HUES48 (cell line): Measurements from ENCODE around the gene GSC2.

Source experiments
- H3K27ac ChIP-seq: one replicate; pipeline ENCODE4 v1.7.0; 2013; ENCODE audit warnings: low read depth, low read length, inconsistent platforms
- H3K27me3 ChIP-seq: 2 replicates; pipeline ENCODE4 v1.6.1; 2013; ENCODE audit warnings: mild to moderate bottlenecking, low read length; ENCODE audit not compliant: control insufficient read depth, insufficient read depth
- H3K36me3 ChIP-seq: 2 replicates; pipeline ENCODE4 v1.6.1; 2013; ENCODE audit warnings: low read length; ENCODE audit not compliant: control insufficient read depth, insufficient read depth
- H3K4me1 ChIP-seq: 2 replicates; pipeline ENCODE4 v1.6.1; 2013; ENCODE audit warnings: mild to moderate bottlenecking, low read length; ENCODE audit not compliant: control insufficient read depth, insufficient read depth
- H3K4me3 ChIP-seq: 2 replicates; pipeline ENCODE4 v1.5.1; 2013; ENCODE audit warnings: mild to moderate bottlenecking, low read depth, low read length
- H3K9ac ChIP-seq: 2 replicates; pipeline ENCODE4 v1.6.1; 2013; ENCODE audit warnings: mild to moderate bottlenecking, low read depth, low read length, moderate library complexity
- H3K9me3 ChIP-seq: 2 replicates; pipeline ENCODE4 v1.6.1; 2013; ENCODE audit warnings: low read length; ENCODE audit not compliant: control insufficient read depth, insufficient read depth

Gene GSC2

DNA sequence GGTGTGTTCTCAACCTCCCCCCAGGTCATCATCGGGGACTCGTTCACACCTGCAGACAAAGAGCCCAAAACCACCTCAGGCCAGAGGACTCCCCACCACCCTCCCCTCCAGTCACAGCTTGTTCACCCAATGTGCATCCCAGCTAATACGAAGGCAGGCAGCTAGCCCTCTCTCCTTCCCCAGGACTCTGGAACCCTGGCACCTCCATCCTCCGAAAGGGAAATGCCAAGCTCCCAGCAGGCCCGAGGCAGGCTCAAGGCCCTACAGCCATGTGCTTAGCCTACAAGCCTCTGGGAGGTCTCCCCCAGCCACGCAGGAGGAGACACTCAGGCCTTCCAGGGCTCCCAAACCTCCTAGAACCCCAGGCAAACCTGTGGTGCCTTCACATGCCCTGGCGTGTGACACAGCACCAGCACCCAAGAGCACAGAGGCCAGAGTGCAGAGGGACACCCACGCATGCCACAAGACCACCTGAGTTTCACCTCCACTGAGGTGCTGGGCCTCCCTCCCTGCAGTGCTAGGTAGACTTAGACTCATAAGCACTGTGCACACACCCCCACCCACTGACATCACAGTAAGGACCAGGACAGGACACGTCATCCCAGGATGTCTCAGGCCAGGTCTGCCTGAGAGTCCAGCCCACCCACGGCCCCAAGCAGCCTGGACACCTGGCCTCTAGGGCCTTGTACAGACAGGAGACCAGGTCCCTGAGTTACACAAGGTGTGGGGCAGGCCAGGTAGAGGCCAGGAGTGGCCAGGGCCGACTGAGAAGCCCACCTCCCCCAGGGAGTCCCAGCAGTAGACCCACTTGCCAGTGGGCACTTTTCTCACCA, 12.5 kb downstream of the GSC2 start:
- no peak overlapping the region for H3K4me3 ChIP-seq
- peaks cover 92% of the 10 kb centered on the region for H3K36me3 ChIP-seq
- H3K27ac ChIP-seq: no peak overlapping the region
- no peak overlapping the region for H3K9ac ChIP-seq
- no peaks in the 10 kb centered on the region for H3K9me3 ChIP-seq
- H3K27me3 ChIP-seq: no peaks in the 10 kb centered on the region
- no peaks in the 10 kb centered on the region for H3K4me1 ChIP-seq

DNA sequence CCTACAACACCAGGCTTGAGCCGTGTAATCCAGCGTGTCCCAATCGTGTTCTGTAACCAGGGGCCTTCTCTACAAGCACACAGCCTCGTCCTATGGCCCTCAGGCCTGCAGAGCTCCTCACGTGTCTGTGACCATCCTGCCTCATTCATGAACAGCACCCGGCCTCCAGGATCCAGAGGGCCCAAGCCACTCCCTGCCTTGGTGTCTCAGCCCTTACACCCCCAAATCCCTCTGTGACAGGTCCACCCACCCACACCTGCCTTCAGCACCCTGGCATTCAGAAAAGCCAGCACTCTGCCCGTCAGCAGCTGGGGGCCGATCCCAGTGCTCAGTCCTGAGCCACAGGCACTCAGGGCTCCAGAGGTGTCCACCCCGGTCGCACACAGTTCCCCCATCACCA, 13.2 kb downstream of the GSC2 start:
- no peak overlapping the region for H3K9ac ChIP-seq
- H3K27ac ChIP-seq: no peak overlapping the region
- no peaks in the 10 kb centered on the region for H3K27me3 ChIP-seq
- H3K36me3 ChIP-seq: peaks cover 86% of the 10 kb centered on the region
- H3K4me1 ChIP-seq: no peaks in the 10 kb centered on the region
- H3K4me3 ChIP-seq: no peak overlapping the region
- H3K9me3 ChIP-seq: no peaks in the 10 kb centered on the region

DNA sequence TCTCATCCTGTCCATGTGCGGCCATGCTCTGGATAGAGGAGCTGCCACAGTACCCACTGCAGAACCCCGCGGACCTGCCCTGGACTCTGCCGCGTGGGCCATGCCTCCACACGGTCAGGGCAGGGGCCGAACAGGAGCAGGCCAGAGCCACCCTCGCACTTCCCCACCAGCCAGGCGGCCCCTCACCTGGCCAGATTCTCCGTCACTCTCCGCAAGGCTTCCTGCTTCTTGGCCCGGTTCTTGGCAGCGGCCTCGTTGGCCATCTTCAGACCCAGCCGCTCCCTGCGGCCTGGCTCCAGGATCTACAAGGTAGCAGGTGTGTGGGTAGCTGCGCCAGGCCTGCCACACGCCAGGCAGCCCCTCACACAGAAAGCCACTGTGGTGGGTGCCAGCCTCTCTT, 15.2 kb downstream of the GSC2 start:
- Histone ChIP-seq H3K4me3 (no peak overlapping the region), H3K4me1 (no peaks in the 10 kb centered on the region), H3K9me3 (no peaks in the 10 kb centered on the region), H3K9ac (no peak overlapping the region), H3K36me3 (peaks cover 66% of the 10 kb centered on the region), H3K27me3 (no peaks in the 10 kb centered on the region), H3K27ac (no peak overlapping the region)

DNA sequence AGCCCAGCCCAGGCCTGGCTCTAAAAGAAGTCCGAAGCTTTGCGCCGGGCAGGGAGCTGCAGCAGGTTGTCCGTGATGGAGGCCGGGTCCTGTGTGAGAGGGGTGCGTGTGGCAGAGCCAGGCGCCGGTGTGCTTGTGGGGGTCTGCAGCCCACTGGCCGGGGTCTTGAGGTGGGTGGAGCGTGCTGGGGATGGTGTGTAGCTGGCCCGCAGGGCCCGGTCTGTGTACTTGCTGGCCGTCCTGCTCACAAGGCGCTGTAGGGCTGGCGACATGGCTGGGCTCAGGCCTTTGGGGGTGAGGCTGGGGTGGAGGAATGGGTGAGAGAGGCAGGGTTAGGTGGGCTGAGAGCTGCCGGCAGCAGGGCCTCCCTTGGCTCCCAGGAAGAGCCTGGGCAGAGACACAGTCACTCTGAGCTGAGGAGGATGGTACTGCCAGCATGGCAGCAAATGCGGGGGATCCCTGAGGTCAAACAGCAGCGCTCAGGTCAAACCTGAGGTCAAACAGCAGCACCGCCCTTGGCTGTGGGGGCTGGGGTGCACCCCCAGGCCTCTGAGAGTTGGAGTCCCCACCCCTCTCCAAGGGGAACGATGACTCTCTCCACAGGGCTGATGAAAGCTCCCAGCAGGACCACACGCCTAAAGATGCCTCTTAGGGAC, 15.8 kb downstream of the GSC2 start:
- Histone ChIP-seq H3K27ac (no peak overlapping the region), H3K4me3 (no peak overlapping the region), H3K9ac (no peak overlapping the region), H3K9me3 (no peaks in the 10 kb centered on the region), H3K4me1 (no peaks in the 10 kb centered on the region), H3K36me3 (peaks cover 60% of the 10 kb centered on the region), H3K27me3 (no peaks in the 10 kb centered on the region)

DNA sequence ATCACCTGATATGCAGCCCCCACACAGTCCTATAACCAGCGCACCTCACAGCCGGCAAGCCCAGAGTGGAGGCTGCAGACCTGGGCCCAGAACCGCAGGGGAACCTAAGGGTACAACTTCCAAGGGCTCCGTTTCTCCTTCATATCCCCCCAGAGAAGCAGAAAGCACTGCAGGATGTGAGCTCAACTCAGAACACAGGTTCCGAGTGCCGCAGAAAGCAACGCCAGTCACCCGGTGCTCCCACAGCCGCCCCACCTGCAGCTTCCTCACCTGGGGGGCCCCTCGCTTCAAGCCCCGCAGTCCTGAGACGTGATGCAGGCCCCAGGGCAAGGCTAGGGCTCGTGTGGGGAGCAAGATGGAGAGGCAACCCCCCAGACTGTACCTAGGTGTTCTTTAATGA, 16.5 kb downstream of the GSC2 start:
- H3K9ac ChIP-seq: no peak overlapping the region
- H3K4me1 ChIP-seq: no peaks in the 10 kb centered on the region
- no peaks in the 10 kb centered on the region for H3K9me3 ChIP-seq
- peaks cover 53% of the 10 kb centered on the region for H3K36me3 ChIP-seq
- no peak overlapping the region for H3K4me3 ChIP-seq
- H3K27me3 ChIP-seq: no peaks in the 10 kb centered on the region
- no peak overlapping the region for H3K27ac ChIP-seq

DNA sequence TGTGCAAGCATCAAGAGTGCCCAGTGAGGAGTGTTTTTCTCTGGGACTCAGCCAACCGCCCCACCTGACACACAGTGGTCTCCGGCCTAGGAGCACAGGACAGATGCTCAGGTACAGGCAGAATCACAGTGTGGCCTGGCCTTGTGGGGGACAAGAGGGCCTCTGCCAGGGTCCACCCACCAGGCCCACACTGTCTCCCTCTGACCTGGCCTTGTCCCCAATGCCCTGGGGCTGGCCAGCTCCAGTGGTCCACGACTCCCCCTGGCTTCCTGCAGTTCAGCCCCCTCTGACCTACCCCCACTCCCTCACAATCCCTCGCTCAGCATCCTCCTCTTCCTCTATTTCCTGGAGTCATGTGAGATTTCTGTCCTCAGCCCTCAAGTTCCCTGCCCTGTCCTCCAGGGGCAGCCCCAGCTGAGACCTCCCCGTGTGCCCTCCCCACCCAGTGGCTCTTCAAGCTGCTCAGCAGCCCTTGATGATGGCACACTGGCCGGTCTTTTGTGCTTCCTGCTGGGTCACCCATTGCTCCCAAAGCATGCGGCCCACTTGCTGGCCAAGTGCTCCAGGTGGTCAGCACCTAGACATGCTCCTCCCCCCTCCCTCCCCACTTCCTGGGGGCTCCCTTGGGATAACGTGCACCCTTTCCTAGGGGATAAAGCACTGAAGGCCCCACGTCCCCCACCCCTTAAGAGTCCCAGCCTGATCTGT, 17.2 kb downstream of the GSC2 start:
- peaks cover 46% of the 10 kb centered on the region for H3K36me3 ChIP-seq
- H3K27ac ChIP-seq: no peak overlapping the region
- no peaks in the 10 kb centered on the region for H3K9me3 ChIP-seq
- no peaks in the 10 kb centered on the region for H3K4me1 ChIP-seq
- no peak overlapping the region for H3K4me3 ChIP-seq
- H3K9ac ChIP-seq: no peak overlapping the region
- no peaks in the 10 kb centered on the region for H3K27me3 ChIP-seq

DNA sequence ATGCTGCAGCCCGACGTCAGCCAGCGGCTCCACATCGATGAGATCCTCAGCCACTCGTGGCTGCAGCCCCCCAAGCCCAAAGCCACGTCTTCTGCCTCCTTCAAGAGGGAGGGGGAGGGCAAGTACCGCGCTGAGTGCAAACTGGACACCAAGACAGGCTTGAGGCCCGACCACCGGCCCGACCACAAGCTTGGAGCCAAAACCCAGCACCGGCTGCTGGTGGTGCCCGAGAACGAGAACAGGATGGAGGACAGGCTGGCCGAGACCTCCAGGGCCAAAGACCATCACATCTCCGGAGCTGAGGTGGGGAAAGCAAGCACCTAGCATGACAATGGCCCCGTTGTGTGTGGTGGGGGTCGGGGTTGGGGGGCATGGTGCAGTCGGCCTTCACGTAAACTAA, 17.9 kb downstream of the GSC2 start:
- Histone ChIP-seq H3K36me3 (peaks cover 39% of the 10 kb centered on the region), H3K27ac (no peak overlapping the region), H3K9me3 (no peaks in the 10 kb centered on the region), H3K9ac (no peak overlapping the region), H3K4me3 (no peak overlapping the region), H3K4me1 (no peaks in the 10 kb centered on the region), H3K27me3 (no peaks in the 10 kb centered on the region)

DNA sequence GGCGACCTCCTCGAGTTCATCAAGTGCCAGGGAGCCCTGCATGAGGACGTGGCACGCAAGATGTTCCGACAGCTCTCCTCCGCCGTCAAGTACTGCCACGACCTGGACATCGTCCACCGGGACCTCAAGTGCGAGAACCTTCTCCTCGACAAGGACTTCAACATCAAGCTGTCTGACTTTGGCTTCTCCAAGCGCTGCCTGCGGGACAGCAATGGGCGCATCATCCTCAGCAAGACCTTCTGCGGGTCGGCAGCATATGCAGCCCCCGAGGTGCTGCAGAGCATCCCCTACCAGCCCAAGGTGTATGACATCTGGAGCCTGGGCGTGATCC, 18.4 kb downstream of the GSC2 start:
- Histone ChIP-seq H3K4me3 (no peak overlapping the region), H3K27me3 (no peaks in the 10 kb centered on the region), H3K9ac (no peak overlapping the region), H3K27ac (no peak overlapping the region), H3K9me3 (no peaks in the 10 kb centered on the region), H3K4me1 (no peaks in the 10 kb centered on the region), H3K36me3 (peaks cover 34% of the 10 kb centered on the region)

DNA sequence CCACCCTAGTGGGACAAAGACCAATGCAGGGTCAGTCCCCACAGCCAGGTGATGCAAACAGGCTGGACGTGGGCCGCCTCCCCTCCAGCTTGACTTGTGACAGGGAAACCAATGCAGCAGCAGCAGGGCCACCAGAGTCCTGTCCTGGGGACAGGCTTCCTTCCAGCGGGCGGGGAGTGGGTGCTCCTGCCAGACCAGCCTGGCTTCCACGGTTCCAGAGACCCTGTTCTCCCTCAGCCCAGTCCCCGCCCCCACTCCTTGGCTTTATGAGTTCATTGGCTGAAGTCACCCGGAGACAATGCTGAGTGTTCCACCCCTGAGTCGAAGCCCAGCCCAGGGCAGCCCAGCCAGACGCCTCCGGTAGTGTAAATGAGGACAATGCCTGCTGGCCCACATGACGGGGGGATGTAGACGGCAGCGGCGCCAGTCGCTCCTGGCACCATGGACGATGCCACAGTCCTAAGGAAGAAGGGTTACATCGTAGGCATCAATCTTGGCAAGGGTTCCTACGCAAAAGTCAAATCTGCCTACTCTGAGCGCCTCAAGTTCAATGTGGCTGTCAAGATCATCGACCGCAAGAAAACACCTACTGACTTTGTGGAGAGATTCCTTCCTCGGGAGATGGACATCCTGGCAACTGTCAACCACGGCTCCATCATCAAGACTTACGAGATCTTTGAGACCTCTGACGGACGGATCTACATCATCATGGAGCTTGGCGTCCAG, 19.0 kb downstream of the GSC2 start, which contains the start of gene TSSK2:
TSSK2 (plus strand) TSS at position 350 of the 726 bp plus-strand sequence; CDS start at position 442, 92 bp downstream.
- H3K27me3 ChIP-seq: no peaks in the 10 kb centered on the region
- no peak within 1 kb of the TSS for H3K9ac ChIP-seq
- no peaks in the 10 kb centered on the region for H3K4me1 ChIP-seq
- peaks cover 29% of the 10 kb centered on the region for H3K36me3 ChIP-seq
- H3K4me3 ChIP-seq: no peak within 1 kb of the TSS
- H3K27ac ChIP-seq: no peak within 1 kb of the TSS
- no peaks in the 10 kb centered on the region for H3K9me3 ChIP-seq

DNA sequence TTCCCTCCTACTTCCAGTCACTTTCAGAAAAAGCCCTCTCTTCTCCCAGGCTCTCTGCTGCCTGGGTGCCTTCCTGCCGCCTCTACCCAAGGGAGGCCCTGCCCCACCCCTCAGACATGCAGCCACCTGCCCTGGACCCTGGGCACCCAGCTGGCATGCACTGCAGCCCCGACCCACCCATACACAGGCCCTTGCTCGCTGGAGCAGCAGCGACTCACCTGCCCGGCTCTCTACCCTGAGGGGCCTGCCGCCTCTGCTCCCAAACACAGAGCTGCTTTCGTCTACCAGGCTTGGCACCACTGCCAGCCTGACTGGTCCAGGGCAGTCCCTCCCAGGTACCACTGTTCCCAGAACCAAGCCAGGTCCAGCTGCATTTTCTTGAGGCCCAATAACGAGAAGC, 20.2 kb downstream of the GSC2 start:
- Histone ChIP-seq H3K9ac (no peak overlapping the region), H3K27me3 (no peaks in the 10 kb centered on the region), H3K36me3 (peaks cover 22% of the 10 kb centered on the region), H3K4me1 (no peaks in the 10 kb centered on the region), H3K9me3 (no peaks in the 10 kb centered on the region), H3K4me3 (no peak overlapping the region), H3K27ac (no peak overlapping the region)
